ENCODE data around the gene RNF220. TPM values are rescaled to one million over a fixed set of nuclear protein-coding genes. Genes with fewer than 3 reads are reported as not detected.
A peak's percentile ranks its signal among the peaks of the same experiment; 100 is the strongest.

Gene RNF220
- total and polyA plus RNA-seq, 9 of the 15 experiments (the other 6 are each of a cell fraction or from before 2014, with no cell fraction given): 5.1 to 117 (median 66.9) TPM

DNA sequence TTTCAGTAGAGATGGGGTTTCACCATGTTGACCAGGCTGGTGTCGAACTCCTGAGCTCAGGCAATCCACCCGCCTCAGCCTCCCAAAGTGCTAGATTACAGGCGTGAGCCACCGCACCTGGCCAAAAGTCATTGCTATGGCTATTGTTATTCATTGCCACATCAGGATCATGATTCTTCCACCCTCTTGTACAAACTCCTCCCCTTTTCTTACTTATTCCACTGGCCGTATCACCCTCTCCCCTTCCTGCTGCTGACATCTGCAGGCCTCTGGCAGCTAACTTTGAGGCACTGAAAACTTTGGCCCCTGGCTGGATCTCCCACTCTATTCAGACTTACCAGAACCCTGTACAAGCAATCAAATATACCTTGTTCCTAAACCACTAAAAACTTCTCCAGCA is 258.4 kb downstream of the RNF220 start:
- Histone ChIP-seq H3K4me1 (replicated peaks in 1 of 2; ENCODE audit: control insufficient read depth in 2 of 2, insufficient read depth in 2 of 2, low read length in 2 of 2) (peaks cover 0 to 10% of the 10 kb centered on the region in 2 experiments; a peak in 2 of 5 replicates), H3K9me3 (replicated peaks; ENCODE audit: control insufficient read depth, insufficient read depth, low read depth, low read length) (no peaks in the 10 kb centered on the region), H3K4me2 (ENCODE audit: insufficient read depth, low read length) (no peak overlapping the region), H3K36me3 (ENCODE audit: control insufficient read depth, insufficient read depth, low read length) (no peaks in the 10 kb centered on the region), H3K79me2 (ENCODE audit: control insufficient read depth, insufficient read depth, low read length) (no peaks in the 10 kb centered on the region), H3K9me1 (ENCODE audit: control insufficient read depth, insufficient read depth, low read length) (no peaks in the 10 kb centered on the region), H3K9ac (ENCODE audit: insufficient read depth in 1 of 2, low read depth in 2 of 2, low read length in 2 of 2) (no peak overlapping the region), H2AFZ (ENCODE audit: low read depth, low read length) (no peak overlapping the region), H3K27ac (ENCODE audit: extremely low read depth, low read depth, low read length) (no peak overlapping the region), H4K20me1 (replicated peaks; ENCODE audit: control insufficient read depth, insufficient read depth, low read length) (no peaks in the 10 kb centered on the region), H3K4me3 (no peak overlapping the region), H3K27me3 (ENCODE audit: control insufficient read depth in 2 of 2, insufficient read depth in 2 of 2, low read length in 2 of 2) (peaks cover 0 to 5% of the 10 kb centered on the region in 2 experiments; a peak in 1 of 5 replicates)
- intact Hi-C loops (cut with micrococcal nuclease): no loop called here
- DNase-seq (ENCODE audit: extremely low read depth in 1 of 4, low spot score in 3 of 4): no peak
- in situ Hi-C loops (cut with MboI): no loop called here
- no TSS peak for BruUV-seq (replicated peaks)
- CTCF ChIA-PET (ENCODE audit: low intra/inter-chr PET ratio): no interaction called here
- POLR2A ChIA-PET: interaction anchor here (0.7 to 2.3 kb wide), 6 partner anchors 11 to 58 kb away, joined by 3 to 12 read pairs (median 4); partner anchors contain the start of genes ARMH1 and TMEM53
- no peak for FAIRE-seq
- WGBS (ENCODE audit: insufficient coverage, low coverage, missing lambda C conversion rate): 56% methylated on average over 5 of the region's 5 CpGs
- ATAC-seq: no peak; the same call in 2 of the 3 replicates
- TF ChIP-seq ZNF354B (CRISPR knock-in tag; IDR thresholded peaks at IDR 0.05) (no peak), ZNF347 (CRISPR knock-in tag; IDR thresholded peaks at IDR 0.05; ENCODE audit: low read depth) (no peak), ZNF143 (CRISPR knock-in tag; IDR thresholded peaks at IDR 0.05) (no peak), TEAD4 (IDR thresholded peaks at IDR 0.05; ENCODE audit: low read length) (no peak), TEAD4 (CRISPR knock-in tag; IDR thresholded peaks at IDR 0.05; ENCODE audit: borderline replicate concordance) (no peak)

DNA sequence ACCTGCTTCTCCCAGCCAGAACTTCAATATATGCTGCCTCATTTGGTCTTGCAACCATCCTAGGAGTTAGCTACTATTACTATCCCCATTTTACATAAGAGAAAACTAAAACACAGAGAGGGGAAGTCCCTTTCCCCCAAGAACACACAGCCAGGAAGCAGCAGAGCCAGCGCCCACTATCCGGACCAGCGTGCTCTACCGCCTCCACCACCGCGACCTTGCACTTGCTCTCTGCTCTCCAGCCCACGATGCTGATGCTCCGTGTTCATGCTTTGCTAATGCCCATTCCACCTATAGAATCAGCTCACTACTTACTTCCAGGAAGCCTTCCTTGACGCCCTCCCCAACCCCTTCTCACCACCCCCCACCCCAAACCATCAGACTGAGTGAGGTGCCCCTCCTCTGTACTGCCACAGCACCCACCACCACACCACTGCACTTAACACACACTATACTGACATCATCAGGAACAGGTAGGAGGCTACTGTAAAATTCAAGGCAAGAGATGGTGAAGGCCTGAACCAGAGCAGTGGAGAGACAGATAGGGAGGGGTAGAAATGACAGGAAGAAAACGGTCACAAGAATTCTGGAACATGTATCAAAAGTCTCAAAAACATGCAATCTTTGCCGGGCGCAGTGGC is 259.8 kb downstream of the RNF220 start:
- H3K4me3 ChIP-seq: no peak overlapping the region
- H2AFZ ChIP-seq (ENCODE audit: low read depth, low read length): no peak overlapping the region
- no peaks in the 10 kb centered on the region for H3K9me1 ChIP-seq (ENCODE audit: control insufficient read depth, insufficient read depth, low read length)
- WGBS (ENCODE audit: insufficient coverage, low coverage, missing lambda C conversion rate): 34% methylated on average over 11 of the region's 12 CpGs
- no peak overlapping the region for H3K27ac ChIP-seq (ENCODE audit: extremely low read depth, low read depth, low read length)
- no TSS peak for BruUV-seq (replicated peaks)
- H3K4me1 ChIP-seq (replicated peaks in 1 of 2; ENCODE audit: control insufficient read depth in 2 of 2, insufficient read depth in 2 of 2, low read length in 2 of 2): peaks cover 0 to 10% of the 10 kb centered on the region in 2 experiments; a peak in 2 of 5 replicates
- FAIRE-seq: no peak
- H3K27me3 ChIP-seq (ENCODE audit: control insufficient read depth in 2 of 2, insufficient read depth in 2 of 2, low read length in 2 of 2): no peaks in the 10 kb centered on the region
- no peaks in the 10 kb centered on the region for H3K9me3 ChIP-seq (replicated peaks; ENCODE audit: control insufficient read depth, insufficient read depth, low read depth, low read length)
- in situ Hi-C loops (cut with MboI) (no loop called here), intact Hi-C loops (cut with micrococcal nuclease) (no loop called here)
- H3K4me2 ChIP-seq (ENCODE audit: insufficient read depth, low read length): no peak overlapping the region
- TF ChIP-seq HDAC1 (IDR thresholded peaks at IDR 0.05): no peak
- TF ChIP-seq ZNF778 (CRISPR knock-in tag; IDR thresholded peaks at IDR 0.05): no peak
- ChIA-PET CTCF (ENCODE audit: low intra/inter-chr PET ratio) (no interaction called here), POLR2A (interaction anchor here (0.6 to 2.3 kb wide), 4 partner anchors 10 to 56 kb away, joined by 3 to 12 read pairs (median 7); partner anchors contain the start of genes ARMH1 and TMEM53)
- no peak for DNase-seq (ENCODE audit: extremely low read depth in 1 of 4, low spot score in 3 of 4)
- no peaks in the 10 kb centered on the region for H3K36me3 ChIP-seq (ENCODE audit: control insufficient read depth, insufficient read depth, low read length)
- no peaks in the 10 kb centered on the region for H3K79me2 ChIP-seq (ENCODE audit: control insufficient read depth, insufficient read depth, low read length)
- peak overlapping the region in 1 of 2 experiments; percentile 81; a peak in 1 of 4 replicates for H3K9ac ChIP-seq (ENCODE audit: insufficient read depth in 1 of 2, low read depth in 2 of 2, low read length in 2 of 2)
- no peaks in the 10 kb centered on the region for H4K20me1 ChIP-seq (replicated peaks; ENCODE audit: control insufficient read depth, insufficient read depth, low read length)
- no peak for ATAC-seq

Measured in K562 (cell line).